ENCODE results near the gene CEP192.

- TF ChIP-seq CTCF (IDR thresholded peaks at IDR 0.05) (no peak), POLR2A (IDR thresholded peaks at IDR 0.05) (no peak), POLR2AphosphoS5 (IDR thresholded peaks at IDR 0.05) (no peak)
These were observed 41.0 kb downstream of the CEP192 start for GRCh38 chr18:13032173-13032572.
